Prostate gland (tissue), 2 donors: Measurements from ENCODE around the gene RIMBP2. TPM values are rescaled to one million over a fixed set of nuclear protein-coding genes. Genes with fewer than 3 reads are reported as not detected.

Experiments
- DNase-seq: peaks from one replicate; pipeline ENCODE4 v3.0.0-alpha.2; 2019; ENCODE audit warnings: low spot score
- H3K27ac ChIP-seq, 2 donors: fragments of 200-600 bp; sonication (generic); 2 replicates each; pipeline ENCODE4 v1.5.1; 2017 to 2019
- H3K27me3 ChIP-seq: fragments of 200-600 bp; sonication (generic); replicated peaks from 2 replicates; pipeline ENCODE4 v1.5.1; 2019; ENCODE audit not compliant: insufficient read depth
- H3K36me3 ChIP-seq, 2 donors: fragments of 200-600 bp; sonication (generic); 1 replicate in 1 of 2; 2 replicates in 1 of 2; pipeline versions ENCODE4 v1.5.1 to v1.8.1; 2017 to 2019
- H3K4me1 ChIP-seq: fragments of 200-600 bp; sonication (generic); replicated peaks from 2 replicates; pipeline ENCODE4 v1.5.1; 2019
- H3K4me3 ChIP-seq, 2 donors: fragments of 200-600 bp; sonication (generic); 2 replicates each; pipeline ENCODE4 v1.5.1; 2017 to 2019
- H3K9me3 ChIP-seq: fragments of 200-600 bp; sonication (generic); 2 replicates; pipeline ENCODE4 v1.5.1; 2017
- CTCF ChIP-seq, 4 experiments: fragments of 200-600 bp in 2 of 4; fragments of 450-650 bp in 2 of 4; sonication (generic) in 2 of 4; IDR thresholded peaks; 1 replicate in 3 of 4; 2 replicates in 1 of 4; pipeline ENCODE4 v1.5.1; 2016 to 2019; ENCODE audit warnings: antibody characterized with exemption in 4 of 4, mild to moderate bottlenecking in 2 of 4, moderate library complexity in 2 of 4
- POLR2A ChIP-seq: fragments of 450-650 bp; IDR thresholded peaks from one replicate; pipeline ENCODE4 v1.6.1; 2016; ENCODE audit warnings: antibody characterized with exemption, mild to moderate bottlenecking
- POLR2AphosphoS5 ChIP-seq: sonication (generic); formaldehyde crosslinking; IDR thresholded peaks from one replicate; pipeline ENCODE4 v1.6.1; 2017; ENCODE audit warnings: antibody characterized with exemption
- WGBS: methylation state at CpG from one replicate; pipeline ENCODE4 v1.1.5; 2018; 5-methylcytosine and 5-hydroxymethylcytosine counted together
- intact Hi-C: fragments of 100-400 bp; cut with DNase I; formaldehyde crosslinking; loops from one replicate; pipeline ENCODE4 v1.14.2; 2022
- total RNA-seq, 2 donors: library from RNA; depleted of rRNA; stranded (reverse); fragments of >200 nt; gene quantifications; one replicate each; pipeline ENCODE4 v1.1.0, GENCODE V29; 2016

Gene RIMBP2
- total RNA-seq, 2 donors from 2014 or later = 0.96 to 7.0 TPM

DNA sequence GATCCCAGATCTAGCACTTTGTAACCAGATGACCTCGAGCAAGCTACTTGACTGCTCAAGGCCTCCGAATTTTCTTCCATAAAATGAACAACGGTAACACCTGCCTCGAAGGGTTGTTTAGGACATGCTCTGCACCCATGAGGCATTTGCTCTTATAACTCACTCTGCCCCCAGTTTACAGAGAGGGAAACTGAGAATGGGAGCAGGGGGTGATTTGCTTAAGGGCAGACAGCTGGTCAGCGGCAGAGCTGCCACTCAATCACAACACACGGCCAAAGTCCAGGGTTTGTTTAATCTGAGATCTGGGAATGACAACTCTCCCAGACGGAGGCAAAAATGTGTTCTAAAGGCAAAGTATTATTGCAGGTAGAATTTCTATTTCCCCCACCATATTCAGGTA lies 156.3 kb downstream of the RIMBP2 start:
- intact Hi-C loops = no loop called here
- H3K36me3 ChIP-seq = no peaks in the 10 kb centered on the region
- TF ChIP-seq POLR2A = no peak
- no peak for TF ChIP-seq POLR2AphosphoS5
- no peak for TF ChIP-seq CTCF (IDR thresholded peaks at IDR 0.05)
- H3K9me3 ChIP-seq = no peaks in the 10 kb centered on the region
- H3K4me3 ChIP-seq = no peak overlapping the region
- no peaks in the 10 kb centered on the region for H3K4me1 ChIP-seq
- 79% methylated on average over 7 of the region's 7 CpGs for WGBS
- H3K27ac ChIP-seq = no peak overlapping the region
- DNase-seq = no peak
- no peaks in the 10 kb centered on the region for H3K27me3 ChIP-seq

- WGBS = 65% methylated on average over 16 of the region's 16 CpGs
- H3K36me3 ChIP-seq = no peaks in the 10 kb centered on the region
Measured at GRCh38 chr12:130557886-130558765, 158.0 kb downstream of the RIMBP2 start.

GRCh38 chr12:130557201-130557600 lies 158.9 kb downstream of the RIMBP2 start:
- DNase-seq = no peak
- H3K4me1 ChIP-seq = no peaks in the 10 kb centered on the region
- TF ChIP-seq CTCF (IDR thresholded peaks at IDR 0.05) = no peak
- no peak for TF ChIP-seq POLR2AphosphoS5
- no peak for TF ChIP-seq POLR2A
- WGBS = 91% methylated on average over 9 of the region's 9 CpGs
- H3K27me3 ChIP-seq = no peaks in the 10 kb centered on the region
- H3K27ac ChIP-seq = no peak overlapping the region
- no peaks in the 10 kb centered on the region for H3K9me3 ChIP-seq
- H3K4me3 ChIP-seq = no peak overlapping the region
- H3K36me3 ChIP-seq = no peaks in the 10 kb centered on the region
- intact Hi-C loops = no loop called here

More at GRCh38 chr12:130557886-130558765, 158.0 kb downstream of the RIMBP2 start:
- DNase-seq = no peak
- no peak for TF ChIP-seq POLR2AphosphoS5
- TF ChIP-seq CTCF (IDR thresholded peaks at IDR 0.05) = no peak
- no peak for TF ChIP-seq POLR2A
- H3K27ac ChIP-seq = no peak overlapping the region
- no peaks in the 10 kb centered on the region for H3K4me1 ChIP-seq
- intact Hi-C loops = no loop called here
- no peak overlapping the region for H3K4me3 ChIP-seq
- H3K27me3 ChIP-seq = no peaks in the 10 kb centered on the region
- H3K9me3 ChIP-seq = no peaks in the 10 kb centered on the region

- H3K4me3 ChIP-seq = no peak overlapping the region
- no peak for DNase-seq
- no peaks in the 10 kb centered on the region for H3K9me3 ChIP-seq
- no peaks in the 10 kb centered on the region for H3K27me3 ChIP-seq
- H3K27ac ChIP-seq = no peak overlapping the region
- no peaks in the 10 kb centered on the region for H3K4me1 ChIP-seq
- WGBS = 93% methylated on average over 8 of the region's 8 CpGs
- TF ChIP-seq POLR2A = no peak
- no peak for TF ChIP-seq CTCF (IDR thresholded peaks at IDR 0.05)
- TF ChIP-seq POLR2AphosphoS5 = no peak
- intact Hi-C loops = no loop called here
- H3K36me3 ChIP-seq = no peaks in the 10 kb centered on the region
Measured at GRCh38 chr12:130556486-130557055, 159.5 kb downstream of the RIMBP2 start.
